MCF 10A (cell line): Measurements from ENCODE around the gene DAB1. TPM values are rescaled to one million over a fixed set of nuclear protein-coding genes. Genes with fewer than 3 reads are reported as not detected.

ENCODE experiments used
- BruUV-seq: library from RNA; stranded (reverse); fragments of 400-500 nt; replicated peaks from 2 replicates; lab custom pipeline; 2021; lab: Mats Ljungman, UMichigan
- CTCF ChIA-PET: fragments of 300-600 bp; sonication (Branson Sonifier 250); formaldehyde crosslinking; extraction: SDS; loops from one replicate; lab custom pipeline; 2021; ENCODE audit warnings: antibody characterized with exemption, inconsistent platforms; lab: Yijun Ruan, JAX
- POLR2A ChIA-PET: fragments of 300-600, 350-650 bp; sonication (Branson Sonifier 250); formaldehyde crosslinking; extraction: SDS; loops from one replicate; lab custom pipeline; 2020; ENCODE audit warnings: antibody characterized with exemption, inconsistent platforms; lab: Yijun Ruan, JAX
- DNase-seq: peaks from one replicate; pipeline ENCODE4 v3.0.0-alpha.2; 2018; ENCODE audit not compliant: unreplicated experiment
- H3K27ac Mint-ChIP-seq: one replicate; pipeline ENCODE4 v1.8.0; 2022; ENCODE audit warnings: mild to moderate bottlenecking, low read depth, mixed read lengths; ENCODE audit not compliant: unreplicated experiment
- H3K27me3 Mint-ChIP-seq: one replicate; pipeline ENCODE4 v1.8.0; 2022; ENCODE audit warnings: mixed read lengths; ENCODE audit not compliant: insufficient read depth, unreplicated experiment
- H3K36me3 Mint-ChIP-seq: one replicate; pipeline ENCODE4 v1.8.0; 2022; ENCODE audit warnings: mild to moderate bottlenecking, moderate library complexity, mixed read lengths; ENCODE audit not compliant: insufficient read depth, unreplicated experiment
- H3K4me1 Mint-ChIP-seq: one replicate; pipeline ENCODE4 v1.8.0; 2022; ENCODE audit warnings: mixed read lengths; ENCODE audit not compliant: insufficient read depth, unreplicated experiment
- H3K4me3 Mint-ChIP-seq: one replicate; pipeline ENCODE4 v1.8.0; 2022; ENCODE audit warnings: mild to moderate bottlenecking, moderate library complexity, mixed read lengths; ENCODE audit not compliant: unreplicated experiment
- H3K9me3 Mint-ChIP-seq: one replicate; pipeline ENCODE4 v1.8.0; 2022; ENCODE audit warnings: mixed read lengths; ENCODE audit not compliant: unreplicated experiment
- intact Hi-C: fragments of 100-400 bp; cut with micrococcal nuclease; formaldehyde crosslinking; loops from 2 replicates; pipeline ENCODE4 v1.14.1; 2022
- total RNA-seq: library from RNA; stranded (reverse); gene quantifications from 2 replicates; pipeline ENCODE4 v1.2.3, GENCODE V29; 2022
- TF ChIP-seq, protein P1 (sequence below): fragments of 200-600 bp; IDR thresholded peaks from one replicate; pipeline ENCODE4 v1.8.0; 2022; ENCODE audit warnings: antibody characterized with exemption, mild to moderate bottlenecking; ENCODE audit not compliant: unreplicated experiment

The DAB1 gene
- total RNA-seq, 1 experiment from 2014 or later = not detected

DNA sequence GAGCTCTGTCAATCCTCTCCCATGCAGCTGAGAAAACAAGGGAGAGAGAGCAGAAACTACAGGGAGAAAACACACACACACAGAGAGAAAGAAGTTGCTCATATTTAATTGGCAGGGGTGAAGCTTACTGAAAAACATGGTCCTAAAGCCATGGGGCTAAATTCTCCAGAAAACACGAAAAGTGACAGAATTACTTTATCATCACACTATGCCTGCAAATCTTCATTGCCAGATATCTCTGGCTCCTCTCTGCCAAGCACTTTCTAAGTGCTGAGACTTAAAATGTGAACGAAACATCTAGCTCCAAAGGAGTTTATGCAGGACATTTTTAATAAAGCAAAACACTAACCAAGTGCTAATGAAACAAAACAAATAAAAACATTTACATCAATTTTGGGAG, 134.1 kb downstream of the DAB1 start:
- Mint-ChIP-seq H3K36me3 (no peaks in the 10 kb centered on the region), H3K4me3 (no peak overlapping the region), H3K27me3 (peaks cover 33% of the 10 kb centered on the region), H3K4me1 (no peaks in the 10 kb centered on the region), H3K9me3 (no peaks in the 10 kb centered on the region), H3K27ac (no peak overlapping the region)
- intact Hi-C loops = no loop called here
- POLR2A ChIA-PET = interaction anchor here (1.0 kb wide), 1 partner anchor 8 kb away, joined by 3 read pairs; no protein-coding TSS in a partner anchor
- TF ChIP-seq, protein P1, sequence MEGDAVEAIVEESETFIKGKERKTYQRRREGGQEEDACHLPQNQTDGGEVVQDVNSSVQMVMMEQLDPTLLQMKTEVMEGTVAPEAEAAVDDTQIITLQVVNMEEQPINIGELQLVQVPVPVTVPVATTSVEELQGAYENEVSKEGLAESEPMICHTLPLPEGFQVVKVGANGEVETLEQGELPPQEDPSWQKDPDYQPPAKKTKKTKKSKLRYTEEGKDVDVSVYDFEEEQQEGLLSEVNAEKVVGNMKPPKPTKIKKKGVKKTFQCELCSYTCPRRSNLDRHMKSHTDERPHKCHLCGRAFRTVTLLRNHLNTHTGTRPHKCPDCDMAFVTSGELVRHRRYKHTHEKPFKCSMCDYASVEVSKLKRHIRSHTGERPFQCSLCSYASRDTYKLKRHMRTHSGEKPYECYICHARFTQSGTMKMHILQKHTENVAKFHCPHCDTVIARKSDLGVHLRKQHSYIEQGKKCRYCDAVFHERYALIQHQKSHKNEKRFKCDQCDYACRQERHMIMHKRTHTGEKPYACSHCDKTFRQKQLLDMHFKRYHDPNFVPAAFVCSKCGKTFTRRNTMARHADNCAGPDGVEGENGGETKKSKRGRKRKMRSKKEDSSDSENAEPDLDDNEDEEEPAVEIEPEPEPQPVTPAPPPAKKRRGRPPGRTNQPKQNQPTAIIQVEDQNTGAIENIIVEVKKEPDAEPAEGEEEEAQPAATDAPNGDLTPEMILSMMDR = no peak
- CTCF ChIA-PET = interaction anchor here (0.6 kb wide), 1 partner anchor 44 kb away, joined by 3 read pairs; no protein-coding TSS in a partner anchor
- DNase-seq = no peak
- BruUV-seq = no TSS peak

DNA sequence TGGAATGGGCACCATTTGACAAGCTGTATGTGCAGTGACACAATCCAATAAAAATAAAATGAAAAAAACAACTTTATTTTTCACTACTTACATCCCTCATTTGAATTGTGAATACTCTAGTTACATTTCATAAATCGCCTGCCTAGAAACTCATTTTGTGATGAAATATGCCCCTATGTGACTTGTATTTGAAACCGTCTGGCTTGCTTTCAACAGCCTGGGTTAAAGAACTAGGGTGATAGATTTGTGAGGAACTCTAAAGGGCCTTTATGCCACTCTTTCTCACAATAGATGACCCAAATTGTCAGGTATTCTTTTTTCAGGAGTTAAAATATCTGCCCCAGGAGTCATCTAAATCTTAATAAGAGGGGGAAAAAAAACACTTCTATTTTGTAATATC, 137.9 kb downstream of the DAB1 start:
- intact Hi-C loops = no loop called here
- Mint-ChIP-seq H3K27ac (peak overlapping the region; percentile 36), H3K4me1 (peaks cover 13% of the 10 kb centered on the region), H3K9me3 (no peaks in the 10 kb centered on the region), H3K36me3 (no peaks in the 10 kb centered on the region), H3K27me3 (peaks cover 28% of the 10 kb centered on the region), H3K4me3 (no peak overlapping the region)
- TF ChIP-seq, protein P1 = no peak
- CTCF ChIA-PET = no interaction called here
- POLR2A ChIA-PET = no interaction called here
- BruUV-seq = no TSS peak
- no peak for DNase-seq

DNA sequence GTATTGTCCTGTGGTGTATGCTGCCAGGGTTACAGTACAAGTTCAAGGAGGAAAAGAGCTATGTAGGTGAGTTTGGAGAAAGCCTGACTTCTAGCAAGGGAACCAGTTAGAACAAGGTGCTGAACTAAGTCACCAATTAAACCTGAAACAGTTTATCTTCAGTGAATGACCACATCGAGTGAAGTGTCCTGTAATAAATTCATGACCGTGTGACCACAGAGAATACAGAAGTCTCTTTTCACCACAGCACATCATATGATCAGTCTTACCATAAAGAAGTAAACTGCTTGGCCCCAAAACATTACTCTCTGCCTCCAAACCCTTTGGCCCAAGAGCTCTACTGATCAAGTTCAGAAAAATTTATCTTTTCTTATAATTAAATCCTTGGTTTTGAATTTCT, 141.4 kb downstream of the DAB1 start:
- Mint-ChIP-seq H3K27me3 (no peaks in the 10 kb centered on the region), H3K36me3 (no peaks in the 10 kb centered on the region), H3K4me3 (no peak overlapping the region), H3K4me1 (peaks cover 29% of the 10 kb centered on the region), H3K27ac (peak overlapping the region; percentile 29), H3K9me3 (no peaks in the 10 kb centered on the region)
- POLR2A ChIA-PET = interaction anchor here (0.6 to 1.0 kb wide), 3 partner anchors 17 to 56 kb away, joined by 3 read pairs; no protein-coding TSS in a partner anchor
- intact Hi-C loops = no loop called here
- CTCF ChIA-PET = interaction anchor here (0.8 to 1.2 kb wide), 2 partner anchors 58 to 460 kb away, joined by 3 read pairs; no protein-coding TSS in a partner anchor
- DNase-seq = no peak
- TF ChIP-seq, protein P1 = no peak
- no TSS peak for BruUV-seq

DNA sequence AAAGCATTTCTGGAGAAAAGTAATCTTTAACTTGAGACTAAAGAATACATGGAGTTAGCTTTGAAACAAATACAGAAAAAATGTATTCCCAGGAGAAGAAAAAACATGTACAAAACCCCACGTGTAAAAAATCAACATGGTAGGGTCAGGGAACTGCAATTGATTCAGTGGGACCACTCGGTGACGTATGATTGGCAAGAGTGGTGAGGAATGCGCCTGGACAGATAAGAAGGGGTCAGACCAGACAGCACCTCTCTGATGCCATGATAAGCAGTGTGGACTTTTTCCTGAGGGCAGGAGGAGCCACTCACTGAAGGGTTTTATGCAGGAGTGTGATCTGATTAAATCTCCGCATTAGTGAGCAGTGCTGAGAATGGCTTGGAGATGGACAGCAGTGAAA, 142.5 kb downstream of the DAB1 start:
- TF ChIP-seq, protein P1 = no peak
- Mint-ChIP-seq H3K4me1 (peaks cover 29% of the 10 kb centered on the region), H3K4me3 (no peak overlapping the region), H3K9me3 (no peaks in the 10 kb centered on the region), H3K27ac (peak overlapping the region; percentile 78), H3K27me3 (no peaks in the 10 kb centered on the region), H3K36me3 (no peaks in the 10 kb centered on the region)
- ChIA-PET CTCF (interaction anchor here (1.4 kb wide), 1 partner anchor 11 kb away, joined by 6 read pairs; no protein-coding TSS in a partner anchor), POLR2A (interaction anchor here (0.6 to 2.3 kb wide), 5 partner anchors 9 to 19 kb away, joined by 3 to 7 read pairs (median 4); no protein-coding TSS in a partner anchor)
- no TSS peak for BruUV-seq
- DNase-seq = no peak
- intact Hi-C loops = no loop called here
